ENCODE results near the gene CALN1. TPM values are rescaled to one million over a fixed set of nuclear protein-coding genes. Genes with fewer than 3 reads are reported as not detected.

CALN1 gene
- polyA plus RNA-seq, 1 experiment = not detected

GRCh38 chr7:72101444-72101843 lies 310.7 kb downstream of the CALN1 start:
- Histone ChIP-seq H3K27me3 (ENCODE audit: control insufficient read depth, insufficient read depth, low read length) (no peaks in the 10 kb centered on the region), H3K36me3 (ENCODE audit: control insufficient read depth, insufficient read depth, low read length) (no peaks in the 10 kb centered on the region), H3K4me3 (ENCODE audit: low read depth, low read length) (no peak overlapping the region)
- ChIA-PET CTCF (no interaction called here), POLR2A (no interaction called here)
- DNase-seq (ENCODE audit: low read depth) = no peak
- no peak for TF ChIP-seq CTCF (IDR thresholded peaks at IDR 0.05; ENCODE audit: insufficient read depth, low read depth, low read length)

- POLR2A ChIA-PET = no interaction called here
- Histone ChIP-seq H3K36me3 (ENCODE audit: control insufficient read depth, insufficient read depth, low read length) (no peaks in the 10 kb centered on the region), H3K27me3 (ENCODE audit: control insufficient read depth, insufficient read depth, low read length) (no peaks in the 10 kb centered on the region), H3K4me3 (ENCODE audit: low read depth, low read length) (no peak overlapping the region)
- no peak for TF ChIP-seq CTCF (IDR thresholded peaks at IDR 0.05; ENCODE audit: insufficient read depth, low read depth, low read length)
- CTCF ChIA-PET = interaction anchor here (0.5 kb wide), 1 partner anchor 141 kb away, joined by 3 read pairs; no protein-coding TSS in a partner anchor
- DNase-seq (ENCODE audit: low read depth) = no peak
Measured at GRCh38 chr7:72099784-72100183, 312.4 kb downstream of the CALN1 start.

- DNase-seq (ENCODE audit: low read depth) = no peak
- Histone ChIP-seq H3K36me3 (ENCODE audit: control insufficient read depth, insufficient read depth, low read length) (no peaks in the 10 kb centered on the region), H3K4me3 (ENCODE audit: low read depth, low read length) (no peak overlapping the region), H3K27me3 (ENCODE audit: control insufficient read depth, insufficient read depth, low read length) (no peaks in the 10 kb centered on the region)
- no peak for TF ChIP-seq CTCF (IDR thresholded peaks at IDR 0.05; ENCODE audit: insufficient read depth, low read depth, low read length)
- POLR2A ChIA-PET = no interaction called here
- CTCF ChIA-PET = no interaction called here
Measured at GRCh38 chr7:72098807-72099580, 313.1 kb downstream of the CALN1 start.

- POLR2A ChIA-PET = no interaction called here
- CTCF ChIA-PET = no interaction called here
- Histone ChIP-seq H3K4me3 (ENCODE audit: low read depth, low read length) (no peak overlapping the region), H3K27me3 (ENCODE audit: control insufficient read depth, insufficient read depth, low read length) (no peaks in the 10 kb centered on the region), H3K36me3 (ENCODE audit: control insufficient read depth, insufficient read depth, low read length) (no peaks in the 10 kb centered on the region)
- no peak for DNase-seq (ENCODE audit: low read depth)
- no peak for TF ChIP-seq CTCF (IDR thresholded peaks at IDR 0.05; ENCODE audit: insufficient read depth, low read depth, low read length)
Measured at GRCh38 chr7:72097226-72097625, 314.9 kb downstream of the CALN1 start.

GRCh38 chr7:72092769-72093168 lies 319.4 kb downstream of the CALN1 start:
- no peak for TF ChIP-seq CTCF (IDR thresholded peaks at IDR 0.05; ENCODE audit: insufficient read depth, low read depth, low read length)
- Histone ChIP-seq H3K4me3 (ENCODE audit: low read depth, low read length) (no peak overlapping the region), H3K36me3 (ENCODE audit: control insufficient read depth, insufficient read depth, low read length) (no peaks in the 10 kb centered on the region), H3K27me3 (ENCODE audit: control insufficient read depth, insufficient read depth, low read length) (no peaks in the 10 kb centered on the region)
- CTCF ChIA-PET = no interaction called here
- POLR2A ChIA-PET = no interaction called here
- DNase-seq (ENCODE audit: low read depth) = no peak
